ENCODE results near the gene RNU7-1.

RNU7-1 gene

DNA sequence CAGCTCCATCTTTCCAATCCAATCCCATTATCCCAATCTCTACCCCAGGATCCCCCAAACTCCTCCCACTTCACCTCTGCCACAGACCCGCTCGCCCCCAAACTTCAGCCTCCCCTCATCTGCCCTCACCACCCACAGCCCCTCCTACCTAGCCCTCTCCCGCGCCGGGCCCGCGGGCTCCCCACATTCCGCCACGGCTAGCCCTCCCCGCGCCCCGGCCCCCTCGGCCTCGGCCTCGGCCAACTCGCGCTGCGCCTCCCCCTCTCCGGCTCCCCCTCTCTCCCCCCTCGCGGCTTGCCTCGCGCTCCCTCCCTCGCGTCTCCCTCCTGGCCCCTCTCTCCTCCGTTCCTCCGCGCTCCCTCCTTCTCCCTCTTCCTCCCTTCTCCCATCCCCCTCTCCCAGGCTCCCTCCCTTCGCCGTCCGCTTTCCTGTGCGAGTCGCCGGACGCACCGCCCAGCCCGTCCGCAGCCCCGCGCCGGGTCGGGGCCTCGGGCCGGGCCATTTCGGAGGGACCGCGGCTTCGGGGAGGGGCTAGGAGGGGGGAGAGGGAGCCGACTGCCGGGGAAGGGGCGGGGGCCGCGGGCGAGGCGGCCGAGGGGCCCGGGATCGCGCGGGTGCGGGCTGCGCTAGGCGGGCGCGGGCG is 16.1 kb upstream of the RNU7-1 start, which contains the start of gene ATN1:
Gene ATN1 (plus strand): TSS at position 581 of the 643 bp plus-strand sequence. CDS start 6,043 bp downstream, outside the sequence.
- no peaks in the 10 kb centered on the region for H3K9me3 ChIP-seq
- TF ChIP-seq, protein P1, sequence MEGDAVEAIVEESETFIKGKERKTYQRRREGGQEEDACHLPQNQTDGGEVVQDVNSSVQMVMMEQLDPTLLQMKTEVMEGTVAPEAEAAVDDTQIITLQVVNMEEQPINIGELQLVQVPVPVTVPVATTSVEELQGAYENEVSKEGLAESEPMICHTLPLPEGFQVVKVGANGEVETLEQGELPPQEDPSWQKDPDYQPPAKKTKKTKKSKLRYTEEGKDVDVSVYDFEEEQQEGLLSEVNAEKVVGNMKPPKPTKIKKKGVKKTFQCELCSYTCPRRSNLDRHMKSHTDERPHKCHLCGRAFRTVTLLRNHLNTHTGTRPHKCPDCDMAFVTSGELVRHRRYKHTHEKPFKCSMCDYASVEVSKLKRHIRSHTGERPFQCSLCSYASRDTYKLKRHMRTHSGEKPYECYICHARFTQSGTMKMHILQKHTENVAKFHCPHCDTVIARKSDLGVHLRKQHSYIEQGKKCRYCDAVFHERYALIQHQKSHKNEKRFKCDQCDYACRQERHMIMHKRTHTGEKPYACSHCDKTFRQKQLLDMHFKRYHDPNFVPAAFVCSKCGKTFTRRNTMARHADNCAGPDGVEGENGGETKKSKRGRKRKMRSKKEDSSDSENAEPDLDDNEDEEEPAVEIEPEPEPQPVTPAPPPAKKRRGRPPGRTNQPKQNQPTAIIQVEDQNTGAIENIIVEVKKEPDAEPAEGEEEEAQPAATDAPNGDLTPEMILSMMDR (IDR thresholded peaks at IDR 0.05) = no peak
- no peak within 1 kb of the TSS for H3K27ac ChIP-seq
- peak within 1 kb of the TSS; percentile 54 to 70 for H3K4me3 ChIP-seq (ENCODE audit: low read depth in 1 of 2, low read length in 1 of 2)
- peaks cover 19 to 32% of the 10 kb centered on the region in 2 experiments for H3K4me1 ChIP-seq (ENCODE audit: control insufficient read depth in 1 of 2, insufficient read depth in 1 of 2, low read depth in 1 of 2, low read length in 1 of 2)
- peaks cover 82% of the 10 kb centered on the region for H3K27me3 ChIP-seq
- no peaks in the 10 kb centered on the region for H3K36me3 ChIP-seq

DNA sequence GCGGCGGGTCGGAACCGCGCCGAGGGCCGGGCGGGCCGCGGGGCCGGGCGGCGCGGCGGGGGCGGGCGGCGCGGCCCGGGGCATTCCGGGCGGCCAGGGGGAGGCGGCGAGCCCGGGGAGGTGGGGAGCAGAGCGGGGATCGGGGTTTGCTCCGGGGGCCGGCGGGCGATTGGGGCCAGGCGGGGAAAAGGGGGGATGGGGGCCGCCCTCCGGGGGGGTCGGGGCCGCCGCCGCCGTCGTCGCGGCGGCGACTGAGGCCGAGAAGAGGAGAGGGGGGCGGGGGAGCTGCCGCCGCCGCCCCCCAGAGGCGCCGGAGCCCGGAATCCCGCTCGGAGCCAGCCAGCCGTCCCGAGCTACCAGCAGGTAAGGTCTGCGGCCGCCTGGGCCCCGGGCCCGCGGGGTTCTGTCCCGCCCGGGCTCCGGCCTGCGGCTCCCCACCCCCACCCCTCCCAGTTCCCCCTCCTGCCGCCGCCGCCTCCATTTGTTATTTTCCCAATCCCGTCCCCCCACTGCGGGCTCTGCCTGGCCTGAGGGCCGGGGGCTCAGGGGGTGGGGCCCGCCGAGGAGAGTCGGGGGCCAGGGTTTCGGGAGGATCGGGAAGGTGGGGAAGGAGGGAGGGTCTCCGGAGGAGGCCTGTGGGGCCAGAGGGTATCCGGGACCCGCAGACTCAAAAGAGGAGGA is 15.5 kb upstream of the RNU7-1 start:
- Histone ChIP-seq H3K27me3 (peaks cover 79% of the 10 kb centered on the region), H3K36me3 (no peaks in the 10 kb centered on the region), H3K4me1 (ENCODE audit: control insufficient read depth in 1 of 2, insufficient read depth in 1 of 2, low read depth in 1 of 2, low read length in 1 of 2) (peaks cover 13 to 27% of the 10 kb centered on the region in 2 experiments), H3K4me3 (ENCODE audit: low read depth in 1 of 2, low read length in 1 of 2) (peak overlapping the region; percentile 30 to 64), H3K27ac (no peak overlapping the region), H3K9me3 (no peaks in the 10 kb centered on the region)
- TF ChIP-seq, protein P1 (IDR thresholded peaks at IDR 0.05) = no peak

DNA sequence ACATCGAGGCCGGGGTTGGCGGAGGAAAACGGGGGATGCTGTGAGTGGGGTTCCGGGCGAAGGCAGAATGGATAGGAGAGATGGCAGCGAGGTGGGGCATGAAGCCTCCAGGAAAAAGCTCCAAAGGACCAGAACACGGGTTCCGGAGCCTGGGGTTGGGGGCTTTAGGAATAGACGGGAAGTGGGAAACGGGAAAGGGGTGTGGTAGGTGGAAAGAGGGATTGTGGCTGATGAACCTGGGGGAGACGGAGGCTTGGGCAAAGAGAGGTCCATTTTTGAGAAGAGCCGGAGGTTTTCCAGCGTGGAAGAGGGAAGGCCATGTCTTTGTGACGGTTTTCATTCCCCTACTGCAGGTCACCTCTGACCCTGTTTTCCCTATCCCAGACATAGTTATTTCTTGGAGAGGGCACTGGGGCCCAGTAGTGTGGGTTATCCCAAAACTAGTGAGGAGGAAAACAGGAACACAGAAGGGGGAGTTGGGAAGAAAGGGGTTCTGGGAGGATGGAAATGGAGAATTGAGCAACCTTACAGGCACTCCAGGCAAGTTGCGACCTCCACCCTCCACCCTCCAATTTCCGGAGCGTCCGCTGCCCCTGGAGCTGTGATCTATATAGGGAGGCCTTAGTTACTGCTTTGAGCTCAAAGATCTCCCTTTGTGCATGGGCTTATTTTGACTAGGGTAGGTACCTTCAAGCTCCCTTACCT is 14.8 kb upstream of the RNU7-1 start:
- H3K27ac ChIP-seq = no peak overlapping the region
- no peaks in the 10 kb centered on the region for H3K36me3 ChIP-seq
- H3K9me3 ChIP-seq = no peaks in the 10 kb centered on the region
- H3K4me1 ChIP-seq (ENCODE audit: control insufficient read depth in 1 of 2, insufficient read depth in 1 of 2, low read depth in 1 of 2, low read length in 1 of 2) = peaks cover 13 to 25% of the 10 kb centered on the region in 2 experiments
- peak overlapping the region in 1 of 2 experiments; percentile 64 for H3K4me3 ChIP-seq (ENCODE audit: low read depth in 1 of 2, low read length in 1 of 2)
- H3K27me3 ChIP-seq = peaks cover 72% of the 10 kb centered on the region
- TF ChIP-seq, protein P1 (IDR thresholded peaks at IDR 0.05) = no peak

DNA sequence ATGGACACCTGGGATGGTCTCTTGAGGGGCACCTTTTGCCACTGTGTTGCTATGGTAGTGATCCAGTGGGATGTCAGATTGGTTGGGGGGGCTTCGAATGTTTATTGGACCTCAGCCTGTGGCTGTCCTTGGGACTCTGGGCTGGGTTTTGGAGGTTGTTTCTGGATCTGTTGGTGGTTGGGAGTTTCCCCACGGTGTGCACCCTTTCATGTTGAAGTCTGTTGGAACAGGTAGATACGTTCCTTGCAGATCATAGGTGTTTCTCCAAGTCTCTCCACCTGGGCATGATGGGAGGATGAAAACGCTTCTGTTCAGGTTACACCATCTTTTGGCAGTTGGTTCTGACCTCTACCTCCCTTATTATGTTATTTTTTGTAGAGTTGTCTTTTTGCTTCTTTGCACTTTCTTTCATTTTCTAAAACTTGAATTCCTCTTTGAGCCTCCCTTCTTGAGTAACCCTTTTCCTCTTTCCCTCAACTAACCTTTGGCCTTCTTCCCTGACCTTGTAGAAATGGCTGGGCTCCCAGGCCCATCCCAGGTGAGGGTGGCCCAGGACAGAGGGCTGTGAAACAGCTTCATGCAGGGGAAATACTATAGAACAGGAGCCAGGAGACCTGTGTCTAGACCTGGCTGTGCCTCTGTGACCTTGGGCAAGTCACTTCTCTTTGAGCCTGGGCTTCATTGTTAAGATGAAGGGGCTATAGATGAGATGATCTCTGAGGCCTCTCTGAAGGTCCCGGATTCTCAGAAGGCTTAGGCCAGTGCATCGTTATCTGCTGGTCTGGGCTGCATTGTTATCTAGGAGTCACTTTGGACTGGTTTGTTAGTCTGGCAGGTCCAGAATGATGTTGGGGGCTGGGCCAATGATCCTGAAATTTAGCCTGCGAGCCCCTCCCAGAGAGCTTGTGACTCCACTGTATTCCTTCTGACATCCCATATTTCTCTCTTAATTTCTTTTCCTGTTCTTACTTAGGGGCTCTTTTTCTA is 13.9 kb upstream of the RNU7-1 start:
- Histone ChIP-seq H3K4me1 (ENCODE audit: control insufficient read depth in 1 of 2, insufficient read depth in 1 of 2, low read depth in 1 of 2, low read length in 1 of 2) (peaks cover 13 to 17% of the 10 kb centered on the region in 2 experiments), H3K36me3 (no peaks in the 10 kb centered on the region), H3K27ac (no peak overlapping the region), H3K4me3 (ENCODE audit: low read depth in 1 of 2, low read length in 1 of 2) (no peak overlapping the region), H3K9me3 (no peaks in the 10 kb centered on the region), H3K27me3 (peaks cover 72% of the 10 kb centered on the region)
- TF ChIP-seq, protein P1 (IDR thresholded peaks at IDR 0.05) = no peak

DNA sequence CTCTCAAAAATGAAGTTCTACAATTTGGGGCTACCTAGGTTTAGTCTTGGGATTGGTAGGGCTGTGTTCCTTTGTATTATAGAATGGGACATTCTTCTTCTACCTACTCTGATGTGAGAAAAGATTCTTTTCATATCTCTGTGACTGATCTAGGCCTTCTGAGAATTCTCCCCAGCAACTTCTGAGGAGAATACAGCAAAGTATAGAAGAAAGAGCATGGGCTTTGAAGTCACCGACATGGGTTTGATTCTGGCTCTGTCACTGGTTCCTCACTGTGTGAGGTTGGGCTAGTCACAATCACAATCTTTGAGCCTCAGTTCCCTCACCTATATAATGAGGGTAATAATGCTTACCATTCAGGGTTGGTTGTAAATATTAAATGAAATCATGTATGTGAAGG is 10.8 kb upstream of the RNU7-1 start:
- Histone ChIP-seq H3K27me3 (peaks cover 41% of the 10 kb centered on the region), H3K4me1 (ENCODE audit: control insufficient read depth in 1 of 2, insufficient read depth in 1 of 2, low read depth in 1 of 2, low read length in 1 of 2) (peaks cover 32 to 37% of the 10 kb centered on the region in 2 experiments), H3K4me3 (ENCODE audit: low read depth in 1 of 2, low read length in 1 of 2) (no peak overlapping the region), H3K36me3 (no peaks in the 10 kb centered on the region), H3K9me3 (no peaks in the 10 kb centered on the region), H3K27ac (no peak overlapping the region)
- TF ChIP-seq, protein P1 (IDR thresholded peaks at IDR 0.05) = no peak
